Measurements from ENCODE around the gene KCNMA1. TPM values are rescaled to one million over a fixed set of nuclear protein-coding genes. Genes with fewer than 3 reads are reported as not detected.

The KCNMA1 gene
- total and polyA plus RNA-seq, 9 of the 15 experiments (the other 6 are each of a cell fraction or from before 2014, with no cell fraction given) = 0.01 to 0.95 (median 0.15) TPM; not detected in 4

- no TSS peak for BruUV-seq (replicated peaks)
- DNase-seq (ENCODE audit: extremely low read depth in 1 of 4, low spot score in 3 of 4) (no peak), FAIRE-seq (no peak), ATAC-seq (no peak)
- Histone ChIP-seq H3K9ac (ENCODE audit: insufficient read depth in 1 of 2, low read depth in 2 of 2, low read length in 2 of 2) (no peak overlapping the region), H2AFZ (ENCODE audit: low read depth, low read length) (no peak overlapping the region), H3K27me3 (ENCODE audit: control insufficient read depth in 2 of 2, insufficient read depth in 2 of 2, low read length in 2 of 2) (peaks cover 7% of the 10 kb centered on the region in 2 experiments; a peak in 4 of 5 replicates), H3K4me2 (ENCODE audit: insufficient read depth, low read length) (no peak overlapping the region), H3K79me2 (ENCODE audit: control insufficient read depth, insufficient read depth, low read length) (no peaks in the 10 kb centered on the region), H3K4me3 (no peak overlapping the region), H3K27ac (ENCODE audit: extremely low read depth, low read depth, low read length) (no peak overlapping the region), H3K9me1 (ENCODE audit: control insufficient read depth, insufficient read depth, low read length) (no peaks in the 10 kb centered on the region), H3K4me1 (replicated peaks in 1 of 2; ENCODE audit: control insufficient read depth in 2 of 2, insufficient read depth in 2 of 2, low read length in 2 of 2) (no peaks in the 10 kb centered on the region), H3K9me3 (replicated peaks; ENCODE audit: control insufficient read depth, insufficient read depth, low read depth, low read length) (no peaks in the 10 kb centered on the region), H3K36me3 (ENCODE audit: control insufficient read depth, insufficient read depth, low read length) (no peaks in the 10 kb centered on the region), H4K20me1 (replicated peaks; ENCODE audit: control insufficient read depth, insufficient read depth, low read length) (no peaks in the 10 kb centered on the region)
- 0% methylated on average over 2 of the region's 2 CpGs for WGBS (ENCODE audit: insufficient coverage, low coverage, missing lambda C conversion rate)
- POLR2A ChIA-PET = interaction anchor here (0.6 kb wide), 2 partner anchors 8 to 29 kb away, joined by 3 to 4 read pairs; no protein-coding TSS in a partner anchor
- in situ Hi-C loops (cut with MboI) = no loop called here
- intact Hi-C loops (cut with micrococcal nuclease) = no loop called here
- CTCF ChIA-PET (ENCODE audit: low intra/inter-chr PET ratio) = no interaction called here
- no peak for TF ChIP-seq ZNF274 (IDR thresholded peaks at IDR 0.05; ENCODE audit: borderline replicate concordance, low read depth, low read length)
- no peak for TF ChIP-seq ZNF584 (CRISPR knock-in tag; IDR thresholded peaks at IDR 0.05; ENCODE audit: low read depth)
- no peak for TF ChIP-seq LARP7 (IDR thresholded peaks at IDR 0.05)
- TF ChIP-seq NCOA1 (IDR thresholded peaks at IDR 0.05; ENCODE audit: low read depth) = no peak
- TF ChIP-seq ZKSCAN3 (CRISPR knock-in tag; IDR thresholded peaks at IDR 0.05) = no peak
- no peak for TF ChIP-seq RBM34 (IDR thresholded peaks at IDR 0.05; ENCODE audit: borderline replicate concordance, insufficient read depth, low read length)
- TF ChIP-seq ZNF134 (CRISPR knock-in tag; conservative IDR thresholded peaks at IDR 0.05) = no peak
- TF ChIP-seq, protein P1, sequence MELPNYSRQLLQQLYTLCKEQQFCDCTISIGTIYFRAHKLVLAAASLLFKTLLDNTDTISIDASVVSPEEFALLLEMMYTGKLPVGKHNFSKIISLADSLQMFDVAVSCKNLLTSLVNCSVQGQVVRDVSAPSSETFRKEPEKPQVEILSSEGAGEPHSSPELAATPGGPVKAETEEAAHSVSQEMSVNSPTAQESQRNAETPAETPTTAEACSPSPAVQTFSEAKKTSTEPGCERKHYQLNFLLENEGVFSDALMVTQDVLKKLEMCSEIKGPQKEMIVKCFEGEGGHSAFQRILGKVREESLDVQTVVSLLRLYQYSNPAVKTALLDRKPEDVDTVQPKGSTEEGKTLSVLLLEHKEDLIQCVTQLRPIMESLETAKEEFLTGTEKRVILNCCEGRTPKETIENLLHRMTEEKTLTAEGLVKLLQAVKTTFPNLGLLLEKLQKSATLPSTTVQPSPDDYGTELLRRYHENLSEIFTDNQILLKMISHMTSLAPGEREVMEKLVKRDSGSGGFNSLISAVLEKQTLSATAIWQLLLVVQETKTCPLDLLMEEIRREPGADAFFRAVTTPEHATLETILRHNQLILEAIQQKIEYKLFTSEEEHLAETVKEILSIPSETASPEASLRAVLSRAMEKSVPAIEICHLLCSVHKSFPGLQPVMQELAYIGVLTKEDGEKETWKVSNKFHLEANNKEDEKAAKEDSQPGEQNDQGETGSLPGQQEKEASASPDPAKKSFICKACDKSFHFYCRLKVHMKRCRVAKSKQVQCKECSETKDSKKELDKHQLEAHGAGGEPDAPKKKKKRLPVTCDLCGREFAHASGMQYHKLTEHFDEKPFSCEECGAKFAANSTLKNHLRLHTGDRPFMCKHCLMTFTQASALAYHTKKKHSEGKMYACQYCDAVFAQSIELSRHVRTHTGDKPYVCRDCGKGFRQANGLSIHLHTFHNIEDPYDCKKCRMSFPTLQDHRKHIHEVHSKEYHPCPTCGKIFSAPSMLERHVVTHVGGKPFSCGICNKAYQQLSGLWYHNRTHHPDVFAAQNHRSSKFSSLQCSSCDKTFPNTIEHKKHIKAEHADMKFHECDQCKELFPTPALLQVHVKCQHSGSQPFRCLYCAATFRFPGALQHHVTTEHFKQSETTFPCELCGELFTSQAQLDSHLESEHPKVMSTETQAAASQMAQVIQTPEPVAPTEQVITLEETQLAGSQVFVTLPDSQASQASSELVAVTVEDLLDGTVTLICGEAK (IDR thresholded peaks at IDR 0.05) = no peak
- TF ChIP-seq, protein P1 (CRISPR knock-in tag; IDR thresholded peaks at IDR 0.05) = no peak
- TF ChIP-seq ZNF311 (CRISPR knock-in tag; IDR thresholded peaks at IDR 0.05) = no peak
- TF ChIP-seq ZBTB8A (IDR thresholded peaks at IDR 0.05; ENCODE audit: partially characterized antibody) = no peak
- TF ChIP-seq ZNF76 (CRISPR knock-in tag; IDR thresholded peaks at IDR 0.05; ENCODE audit: borderline replicate concordance) = no peak
- no peak for TF ChIP-seq ZNF184 (CRISPR knock-in tag; IDR thresholded peaks at IDR 0.05)
- no peak for TF ChIP-seq ZBED1 (IDR thresholded peaks at IDR 0.05)
- TF ChIP-seq RBM14 (IDR thresholded peaks at IDR 0.05; ENCODE audit: borderline replicate concordance, insufficient read depth, low read depth, low read length) = no peak
Measured at GRCh38 chr10:77195101-77195500, 442.5 kb downstream of the KCNMA1 start.
